Stimulated activated effector memory CD8-positive, alpha-beta T cell treated with anti-CD3 and anti-CD28 coated beads, Interleukin-12 subunit alpha, Interleukin-12 subunit beta, amount 100 ng/mL, for 72 hours (primary cell): ENCODE results near the gene OR8B12.
"Not testable (repeated sequence)": the region's sequence is repeated elsewhere in the genome, so short reads cannot be mapped to it uniquely, and the experiment has no call there.

ENCODE experiments used
- ATAC-seq: fragments of 150-1000 bp; cut with Tn5 transposase; 2 replicates; pipeline ENCODE4 v1.10.0; 2021
- DNase-seq, 2 donors: peaks; one replicate each; pipeline ENCODE4 v3.0.0; 2021 to 2022; ENCODE audit warnings: low spot score in 2 of 2
- H3K27ac Mint-ChIP-seq: one replicate; pipeline ENCODE4 v1.8.0; 2022; ENCODE audit warnings: mild to moderate bottlenecking, mixed read lengths
- H3K36me3 Mint-ChIP-seq: one replicate; pipeline ENCODE4 v1.8.0; 2022; ENCODE audit warnings: mild to moderate bottlenecking, mixed read lengths
- H3K4me1 Mint-ChIP-seq: one replicate; pipeline ENCODE4 v1.8.0; 2022; ENCODE audit warnings: mixed read lengths
- H3K4me3 Mint-ChIP-seq: one replicate; pipeline ENCODE4 v1.8.0; 2022; ENCODE audit warnings: mild to moderate bottlenecking, mixed read lengths
- H3K9me3 Mint-ChIP-seq: one replicate; pipeline ENCODE4 v1.8.0; 2022; ENCODE audit warnings: mixed read lengths

The OR8B12 gene

GRCh38 chr11:124541204-124541603 lies 2.2 kb downstream of the OR8B12 start:
- Mint-ChIP-seq H3K36me3 (no peaks in the 10 kb centered on the region), H3K27ac (no peak overlapping the region), H3K9me3 (no peaks in the 10 kb centered on the region), H3K4me3 (no peak overlapping the region), H3K4me1 (no peaks in the 10 kb centered on the region)
- ATAC-seq (no peak), DNase-seq (no peak)

GRCh38 chr11:124538019-124538418 lies 5.4 kb downstream of the OR8B12 start:
- Mint-ChIP-seq H3K9me3 (no peaks in the 10 kb centered on the region), H3K27ac (no peak overlapping the region), H3K4me3 (no peak overlapping the region), H3K36me3 (no peaks in the 10 kb centered on the region), H3K4me1 (no peaks in the 10 kb centered on the region)
- no peak for ATAC-seq
- no peak for DNase-seq

- Mint-ChIP-seq H3K27ac (no peak overlapping the region), H3K4me3 (no peak overlapping the region), H3K9me3 (no peaks in the 10 kb centered on the region), H3K36me3 (no peaks in the 10 kb centered on the region), H3K4me1 (no peaks in the 10 kb centered on the region)
- ATAC-seq (no peak), DNase-seq (no peak)
Measured at GRCh38 chr11:124536520-124536919, 6.9 kb downstream of the OR8B12 start.

GRCh38 chr11:124535552-124536232 lies 7.8 kb downstream of the OR8B12 start:
- DNase-seq (no peak), ATAC-seq (no peak)
- Mint-ChIP-seq H3K4me3 (no peak overlapping the region), H3K4me1 (no peaks in the 10 kb centered on the region), H3K36me3 (no peaks in the 10 kb centered on the region), H3K27ac (no peak overlapping the region), H3K9me3 (no peaks in the 10 kb centered on the region)

GRCh38 chr11:124534051-124534450 lies 9.4 kb downstream of the OR8B12 start:
- ATAC-seq (no peak), DNase-seq (no peak)
- Mint-ChIP-seq H3K4me3 (no peak overlapping the region), H3K4me1 (no peaks in the 10 kb centered on the region), H3K9me3 (no peaks in the 10 kb centered on the region), H3K27ac (no peak overlapping the region), H3K36me3 (no peaks in the 10 kb centered on the region)

GRCh38 chr11:124533626-124534025 lies 9.8 kb downstream of the OR8B12 start:
- peak; percentile 32 for ATAC-seq
- Mint-ChIP-seq H3K27ac (no peak overlapping the region), H3K36me3 (no peaks in the 10 kb centered on the region), H3K9me3 (no peaks in the 10 kb centered on the region), H3K4me1 (no peaks in the 10 kb centered on the region), H3K4me3 (no peak overlapping the region)
- DNase-seq: no peak

- Mint-ChIP-seq H3K27ac (no peak overlapping the region), H3K4me1 (no peaks in the 10 kb centered on the region), H3K36me3 (no peaks in the 10 kb centered on the region), H3K9me3 (no peaks in the 10 kb centered on the region), H3K4me3 (no peak overlapping the region)
- no peak for DNase-seq
- ATAC-seq: no peak
Measured at GRCh38 chr11:124520550-124520854, 23.0 kb downstream of the OR8B12 start.

GRCh38 chr11:124519850-124520549 lies 23.5 kb downstream of the OR8B12 start:
- Mint-ChIP-seq H3K36me3 (no peaks in the 10 kb centered on the region), H3K27ac (no peak overlapping the region), H3K9me3 (no peaks in the 10 kb centered on the region), H3K4me1 (no peaks in the 10 kb centered on the region), H3K4me3 (no peak overlapping the region)
- DNase-seq (no peak), ATAC-seq (no peak)

- no peaks in the 10 kb centered on the region for H3K36me3 Mint-ChIP-seq
- H3K9me3 Mint-ChIP-seq: no peaks in the 10 kb centered on the region
Measured at GRCh38 chr11:124518989-124519451, 24.4 kb downstream of the OR8B12 start.

GRCh38 chr11:124517314-124517713 lies 26.1 kb downstream of the OR8B12 start:
- no peak overlapping the region for H3K27ac Mint-ChIP-seq
- H3K4me1 Mint-ChIP-seq: no peaks in the 10 kb centered on the region
- no peak for ATAC-seq
- H3K4me3 Mint-ChIP-seq: no peak overlapping the region
- no peaks in the 10 kb centered on the region for H3K36me3 Mint-ChIP-seq
- no peaks in the 10 kb centered on the region for H3K9me3 Mint-ChIP-seq
- no peak for DNase-seq

More at GRCh38 chr11:124518989-124519451, 24.4 kb downstream of the OR8B12 start:
- DNase-seq: no peak
- Mint-ChIP-seq H3K4me3 (no peak overlapping the region), H3K27ac (no peak overlapping the region), H3K4me1 (no peaks in the 10 kb centered on the region)
- ATAC-seq: no peak

- H3K9me3 Mint-ChIP-seq, H3K36me3 Mint-ChIP-seq, ATAC-seq, DNase-seq, H3K4me3 Mint-ChIP-seq, H3K27ac Mint-ChIP-seq, H3K4me1 Mint-ChIP-seq: not testable (repeated sequence)
Measured at GRCh38 chr11:124514675-124515074, 28.8 kb downstream of the OR8B12 start.

- no peaks in the 10 kb centered on the region for H3K9me3 Mint-ChIP-seq
- no peaks in the 10 kb centered on the region for H3K36me3 Mint-ChIP-seq
- DNase-seq: no peak
- H3K27ac Mint-ChIP-seq: no peak overlapping the region
- no peak for ATAC-seq
- H3K4me3 Mint-ChIP-seq: no peak overlapping the region
- no peaks in the 10 kb centered on the region for H3K4me1 Mint-ChIP-seq
Measured at GRCh38 chr11:124514131-124514530, 29.3 kb downstream of the OR8B12 start.

GRCh38 chr11:124511745-124512144 lies 31.7 kb downstream of the OR8B12 start:
- H3K9me3 Mint-ChIP-seq: peaks cover 14% of the 10 kb centered on the region
- ATAC-seq: no peak
- H3K4me3 Mint-ChIP-seq: no peak overlapping the region
- H3K4me1 Mint-ChIP-seq: no peaks in the 10 kb centered on the region
- no peak overlapping the region for H3K27ac Mint-ChIP-seq
- no peaks in the 10 kb centered on the region for H3K36me3 Mint-ChIP-seq
- DNase-seq: no peak

- peaks cover 14% of the 10 kb centered on the region for H3K9me3 Mint-ChIP-seq
- ATAC-seq (no peak), DNase-seq (no peak)
- H3K4me3 Mint-ChIP-seq: no peak overlapping the region
- H3K36me3 Mint-ChIP-seq: no peaks in the 10 kb centered on the region
- H3K27ac Mint-ChIP-seq: no peak overlapping the region
- H3K4me1 Mint-ChIP-seq: no peaks in the 10 kb centered on the region
Measured at GRCh38 chr11:124510279-124510678, 33.2 kb downstream of the OR8B12 start.

- H3K4me1 Mint-ChIP-seq: no peaks in the 10 kb centered on the region
- H3K27ac Mint-ChIP-seq: no peak overlapping the region
- no peaks in the 10 kb centered on the region for H3K9me3 Mint-ChIP-seq
- H3K36me3 Mint-ChIP-seq: no peaks in the 10 kb centered on the region
- H3K4me3 Mint-ChIP-seq: no peak overlapping the region
- DNase-seq: no peak
- no peak for ATAC-seq
Measured at GRCh38 chr11:124499711-124500110, 43.7 kb downstream of the OR8B12 start.

- no peak for DNase-seq
- Mint-ChIP-seq H3K36me3 (no peaks in the 10 kb centered on the region), H3K9me3 (peaks cover 3% of the 10 kb centered on the region), H3K4me3 (no peak overlapping the region), H3K4me1 (no peaks in the 10 kb centered on the region), H3K27ac (no peak overlapping the region)
- no peak for ATAC-seq
Measured at GRCh38 chr11:124493016-124493655, 50.3 kb downstream of the OR8B12 start.
